Thymus (tissue), 11 donors: ENCODE measurements around the gene ABCA4. TPM values are rescaled to one million over a fixed set of nuclear protein-coding genes. Genes with fewer than 3 reads are reported as not detected.

Source experiments
- DNase-seq, 9 donors: peaks; one replicate each; pipeline ENCODE4 v3.0.0-alpha.2; 2013; ENCODE audit warnings: low spot score in 9 of 9, low read depth in 6 of 9, missing footprints in 1 of 9
- H3K27ac ChIP-seq, 2 donors: one replicate each; pipeline ENCODE4 v1.5.1; 2013; ENCODE audit warnings: control low read depth in 1 of 2, low read depth in 1 of 2, low read length in 1 of 2, mild to moderate bottlenecking in 1 of 2, moderate library complexity in 1 of 2
- H3K27me3 ChIP-seq, 2 donors: one replicate each; pipeline ENCODE4 v1.5.1; 2013; ENCODE audit warnings: low read length in 1 of 2; ENCODE audit not compliant: control insufficient read depth in 2 of 2, insufficient read depth in 1 of 2
- H3K36me3 ChIP-seq, 2 donors: one replicate each; pipeline ENCODE4 v1.5.1; 2013; ENCODE audit warnings: low read length in 1 of 2, mild to moderate bottlenecking in 1 of 2, moderate library complexity in 1 of 2; ENCODE audit not compliant: control insufficient read depth in 2 of 2, insufficient read depth in 2 of 2
- H3K4me1 ChIP-seq, 2 donors: one replicate each; pipeline ENCODE4 v1.5.1; 2013; ENCODE audit warnings: low read length in 2 of 2; ENCODE audit not compliant: control insufficient read depth in 2 of 2, insufficient read depth in 2 of 2
- H3K4me3 ChIP-seq, 2 donors: one replicate each; pipeline ENCODE4 v1.5.1; 2013; ENCODE audit warnings: low read length in 2 of 2, control low read depth in 1 of 2, mild to moderate bottlenecking in 1 of 2
- H3K9me3 ChIP-seq, 2 donors: one replicate each; pipeline ENCODE4 v1.5.1; 2013; ENCODE audit warnings: low read length in 1 of 2, mild to moderate bottlenecking in 1 of 2; ENCODE audit not compliant: control insufficient read depth in 2 of 2, insufficient read depth in 1 of 2
- WGBS: extraction: QIAGEN DNeasy Blood & Tissue Kit; methylation state at CpG from one replicate; pipeline ENCODE4 v1.1.7; 2013; 5-methylcytosine and 5-hydroxymethylcytosine counted together
- polyA plus RNA-seq: library from polyadenylated mRNA; stranded (reverse); fragments of 200-250 nt; gene quantifications from one replicate; pipeline ENCODE4 v1.2.3, GENCODE V29; 2013
- total RNA-seq: library from RNA; stranded (reverse); fragments of 120-200 nt; gene quantifications from one replicate; pipeline ENCODE4 v1.2.4, GENCODE V29; 2013
- donor health status: healthy.

The ABCA4 gene
- total and polyA plus RNA-seq, 2 donors, result 0.24 to 2.0 TPM

- Histone ChIP-seq H3K4me3 (no peak overlapping the region), H3K4me1 (peaks cover 20 to 41% of the 10 kb centered on the region in 2 donors), H3K27me3 (no peaks in the 10 kb centered on the region), H3K36me3 (no peaks in the 10 kb centered on the region), H3K27ac (peak overlapping the region; percentile 82 to 83), H3K9me3 (no peaks in the 10 kb centered on the region)
- DNase-seq, result no peak
Measured at GRCh38 chr1:94084085-94084484, 36.9 kb downstream of the ABCA4 start.

DNA sequence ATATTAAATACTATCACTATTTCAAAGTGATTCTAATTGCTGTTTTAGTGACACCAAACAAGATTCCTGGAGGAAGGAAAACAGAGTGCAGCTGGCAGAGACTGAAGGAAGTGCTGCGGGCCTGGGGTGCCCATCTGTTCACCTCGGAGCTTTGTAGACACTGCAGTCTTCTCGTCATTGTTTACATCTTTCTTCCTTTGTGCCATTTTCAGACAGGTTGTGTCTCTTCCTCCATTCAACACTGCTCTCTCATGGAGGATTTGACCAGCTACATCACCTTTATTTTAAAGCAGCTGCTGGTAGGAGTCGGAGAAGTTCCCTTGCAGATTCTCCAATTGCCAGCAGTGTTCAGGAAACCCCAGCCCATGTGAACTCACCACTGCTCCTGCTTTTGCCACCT lies 37.3 kb downstream of the ABCA4 start:
- no peak overlapping the region for H3K4me3 ChIP-seq
- H3K36me3 ChIP-seq, result no peaks in the 10 kb centered on the region
- H3K27ac ChIP-seq, result peak overlapping the region; percentile 82 to 83
- no peaks in the 10 kb centered on the region for H3K27me3 ChIP-seq
- WGBS, result 6% methylated on average over 4 of the region's 4 CpGs
- DNase-seq, result peak in 3 of 9 donors; percentile 46 to 75 (median 47)
- no peaks in the 10 kb centered on the region for H3K9me3 ChIP-seq
- peaks cover 20 to 45% of the 10 kb centered on the region in 2 donors for H3K4me1 ChIP-seq

GRCh38 chr1:94081566-94082344 lies 39.2 kb downstream of the ABCA4 start:
- H3K4me1 ChIP-seq, result peaks cover 15 to 34% of the 10 kb centered on the region in 2 donors
- H3K9me3 ChIP-seq, result no peaks in the 10 kb centered on the region
- 55% methylated on average over 7 of the region's 7 CpGs for WGBS
- DNase-seq, result no peak
- H3K27me3 ChIP-seq, result no peaks in the 10 kb centered on the region
- no peaks in the 10 kb centered on the region for H3K36me3 ChIP-seq
- no peak overlapping the region for H3K4me3 ChIP-seq
- peak overlapping the region in 1 of 2 donors; percentile 21 for H3K27ac ChIP-seq

DNA sequence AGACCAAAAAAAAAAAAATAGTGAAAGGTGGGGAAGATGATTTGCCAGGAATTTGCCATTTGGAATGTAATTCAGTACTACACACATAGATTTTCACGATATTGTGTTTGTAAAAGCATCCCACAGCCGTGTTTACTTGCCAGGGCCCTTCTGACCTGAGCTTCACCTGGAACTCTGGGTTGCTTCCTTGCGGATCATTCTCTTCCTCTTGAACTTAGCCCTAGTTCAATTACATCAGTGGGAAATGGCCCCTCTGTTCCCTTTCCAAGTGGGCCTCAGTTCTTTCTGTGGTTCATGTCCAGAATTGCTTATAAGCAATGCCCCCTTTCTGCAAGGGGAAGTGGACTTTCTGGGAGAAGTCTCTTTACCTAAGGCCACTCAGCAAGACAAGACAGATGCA lies 41.0 kb downstream of the ABCA4 start:
- H3K27me3 ChIP-seq, result no peaks in the 10 kb centered on the region
- DNase-seq, result no peak
- no peak overlapping the region for H3K27ac ChIP-seq
- 91% methylated on average over 3 of the region's 3 CpGs for WGBS
- H3K4me3 ChIP-seq, result no peak overlapping the region
- H3K36me3 ChIP-seq, result no peaks in the 10 kb centered on the region
- H3K9me3 ChIP-seq, result no peaks in the 10 kb centered on the region
- H3K4me1 ChIP-seq, result peaks cover 15 to 31% of the 10 kb centered on the region in 2 donors

- Histone ChIP-seq H3K4me1 (peaks cover 13 to 26% of the 10 kb centered on the region in 2 donors), H3K27me3 (no peaks in the 10 kb centered on the region), H3K36me3 (no peaks in the 10 kb centered on the region), H3K9me3 (no peaks in the 10 kb centered on the region), H3K27ac (no peak overlapping the region), H3K4me3 (no peak overlapping the region)
- no peak for DNase-seq
- 96% methylated on average over 6 of the region's 6 CpGs for WGBS
Measured at GRCh38 chr1:94079080-94079940, 41.6 kb downstream of the ABCA4 start.

DNA sequence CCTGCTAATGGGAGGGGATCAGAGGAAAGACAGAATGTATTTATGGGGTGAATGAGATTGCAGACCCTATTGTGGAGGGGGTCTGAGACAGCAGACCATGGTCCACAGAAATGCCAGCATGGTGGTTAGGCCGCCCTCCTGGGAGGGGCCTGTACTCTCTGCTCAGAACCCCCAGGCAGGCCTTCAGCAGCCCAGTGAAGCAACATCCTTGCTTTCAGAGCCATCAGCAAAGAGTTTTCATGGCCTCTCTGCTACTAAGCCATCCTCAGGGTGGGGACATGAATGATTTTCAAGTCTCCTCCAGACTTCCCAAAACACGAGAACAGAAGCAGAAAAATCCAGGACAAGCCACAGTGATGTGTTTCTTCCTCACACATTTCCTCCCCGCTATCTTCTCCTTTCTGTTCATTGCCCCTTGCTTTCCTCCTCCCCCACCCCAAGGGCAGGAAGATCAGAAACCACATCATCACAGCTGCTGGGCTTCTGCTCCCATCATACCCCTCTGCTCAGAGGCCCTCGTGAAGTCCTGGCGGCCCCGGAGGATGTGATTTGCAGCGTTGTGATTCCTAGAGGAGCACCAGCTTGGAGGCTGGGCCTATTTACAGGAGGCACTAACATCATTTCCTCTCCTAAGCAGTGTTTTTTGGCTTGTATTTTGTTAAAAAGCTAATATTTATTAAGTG lies 48.0 kb downstream of the ABCA4 start:
- H3K36me3 ChIP-seq, result no peaks in the 10 kb centered on the region

GRCh38 chr1:94071976-94072375 lies 49.0 kb downstream of the ABCA4 start:
- H3K9me3 ChIP-seq, result no peaks in the 10 kb centered on the region
- peaks cover 42 to 64% of the 10 kb centered on the region in 2 donors for H3K4me1 ChIP-seq
- no peaks in the 10 kb centered on the region for H3K27me3 ChIP-seq
- H3K27ac ChIP-seq, result peak overlapping the region in 1 of 2 donors; percentile 79
- no peak overlapping the region for H3K4me3 ChIP-seq
- H3K36me3 ChIP-seq, result no peaks in the 10 kb centered on the region
- no peak for DNase-seq
- WGBS, result 76% methylated on average over 2 of the region's 2 CpGs

More for the DNA sequence above, 48.0 kb downstream of the ABCA4 start:
- 12% methylated on average over 7 of the region's 7 CpGs for WGBS
- Histone ChIP-seq H3K27me3 (no peaks in the 10 kb centered on the region), H3K9me3 (no peaks in the 10 kb centered on the region), H3K4me1 (peaks cover 37 to 55% of the 10 kb centered on the region in 2 donors), H3K4me3 (no peak overlapping the region), H3K27ac (peak overlapping the region; percentile 79 to 82)
- DNase-seq, result peak in 6 of 9 donors; percentile 54 to 88 (median 70)

DNA sequence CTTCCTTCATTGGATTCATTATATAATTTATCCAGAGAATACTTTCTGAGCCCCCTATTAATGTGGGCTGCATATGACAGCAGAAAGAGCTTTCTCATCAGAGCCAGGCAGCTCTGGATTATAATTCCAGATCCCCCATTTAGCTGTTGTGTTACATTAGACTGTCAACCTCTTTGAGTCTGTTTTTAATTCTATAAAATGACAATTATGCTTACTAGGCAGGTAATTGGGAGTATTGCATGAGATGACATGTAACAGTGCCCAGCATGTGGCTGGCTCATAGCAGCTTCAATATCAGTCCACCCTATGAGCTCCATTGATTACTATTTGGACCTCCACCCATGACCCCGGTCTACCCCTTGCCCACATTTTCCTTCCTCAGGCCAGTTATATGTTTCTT lies 49.6 kb downstream of the ABCA4 start:
- peaks cover 42 to 69% of the 10 kb centered on the region in 2 donors for H3K4me1 ChIP-seq

More for the DNA sequence above, 49.6 kb downstream of the ABCA4 start:
- DNase-seq, result no peak
- WGBS, result 33% methylated on average over 1 of the region's 1 CpG
- Histone ChIP-seq H3K36me3 (no peaks in the 10 kb centered on the region), H3K4me3 (no peak overlapping the region), H3K27ac (no peak overlapping the region), H3K9me3 (no peaks in the 10 kb centered on the region), H3K27me3 (no peaks in the 10 kb centered on the region)
